Raji (cell line): ENCODE data around the gene COX7B2.

Experiments used
- POLR2A ChIP-seq: IDR thresholded peaks from 2 replicates; pipeline ENCODE4 v1.6.1; 2011; ENCODE audit warnings: low read depth, low read length, control low read depth; ENCODE audit not compliant: insufficient read depth

COX7B2 gene, protein sequence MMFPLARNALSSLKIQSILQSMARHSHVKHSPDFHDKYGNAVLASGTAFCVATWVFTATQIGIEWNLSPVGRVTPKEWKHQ

DNA sequence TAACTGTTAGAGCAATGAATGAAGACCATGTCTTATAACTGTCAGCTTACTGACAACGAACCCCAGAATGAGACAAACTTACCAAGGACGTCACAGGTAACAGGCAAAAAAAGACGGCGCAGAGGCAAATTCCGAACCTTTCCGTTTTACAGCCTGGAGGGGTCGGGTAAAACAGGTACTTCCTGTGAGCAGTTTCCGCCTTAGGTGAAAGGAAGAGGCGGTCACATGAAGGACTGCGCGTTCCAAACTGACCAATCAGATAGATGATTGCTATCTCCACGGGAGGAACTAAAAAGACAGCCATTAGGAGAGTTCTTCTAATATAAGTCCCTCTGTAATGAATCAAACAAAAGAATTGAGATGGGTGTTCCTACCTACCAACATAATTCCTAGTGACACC lies at the start of gene COX7B2:
TSS of gene COX7B2 (minus strand) at position 168 of the 400 bp plus-strand sequence. CDS start 174,053 bp downstream, outside the sequence.
- TF ChIP-seq POLR2A, result no peak

DNA sequence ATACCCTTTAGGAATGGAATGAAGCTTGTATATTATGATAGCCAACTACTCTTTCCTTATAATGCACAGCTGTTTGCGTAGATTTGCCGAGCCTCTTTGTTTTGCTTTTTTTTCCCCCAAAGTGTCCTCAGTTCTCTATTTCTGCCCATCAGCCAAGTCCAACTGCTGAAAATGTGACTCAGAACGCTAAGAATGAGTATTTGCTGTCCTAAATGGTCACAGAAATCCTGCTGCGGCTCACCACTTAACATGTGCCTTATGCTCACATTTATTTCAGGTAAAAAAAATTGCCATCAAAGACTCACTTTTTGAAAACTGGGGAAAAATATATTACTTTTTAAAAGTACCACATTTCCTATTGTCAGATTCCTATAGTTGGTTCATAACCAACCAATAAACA lies 47.4 kb upstream of the COX7B2 start:
- no peak for TF ChIP-seq POLR2A

DNA sequence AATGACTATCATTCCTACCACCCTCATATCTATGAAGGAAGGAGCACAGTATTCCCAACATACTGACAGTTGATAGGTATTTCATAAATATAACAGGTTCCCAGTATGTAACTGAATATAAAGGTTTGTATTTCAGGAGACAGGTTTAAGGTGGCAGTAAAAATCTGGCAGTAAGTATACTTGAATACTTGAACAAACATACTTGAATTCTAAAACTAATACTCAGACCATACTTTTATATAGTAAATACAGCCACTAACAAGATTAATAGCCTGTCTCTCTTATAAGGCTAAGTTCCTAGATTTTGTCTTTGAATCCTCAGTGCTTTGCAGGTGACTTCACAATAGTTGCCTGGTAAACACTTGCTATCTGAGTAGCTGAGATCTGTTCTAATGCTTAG lies 46.6 kb upstream of the COX7B2 start:
- TF ChIP-seq POLR2A, result no peak

DNA sequence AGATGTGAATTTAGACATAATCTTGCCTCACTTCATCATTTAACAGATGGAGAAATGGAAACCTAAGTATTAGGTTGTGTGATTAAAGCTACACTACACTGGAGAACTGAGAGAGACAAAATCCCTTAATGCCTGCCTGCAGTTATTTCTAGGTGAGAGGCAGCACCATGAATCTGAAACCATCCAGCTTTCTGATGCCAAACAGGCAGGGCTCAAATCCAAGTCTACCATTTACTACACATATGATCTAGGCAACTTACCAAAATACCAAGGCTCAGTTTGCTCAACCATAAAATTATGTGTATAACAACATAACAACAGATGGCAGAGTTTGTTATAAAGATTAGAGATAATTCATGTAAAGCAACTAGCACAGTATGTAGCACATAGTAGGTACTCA lies 45.6 kb upstream of the COX7B2 start:
- no peak for TF ChIP-seq POLR2A

DNA sequence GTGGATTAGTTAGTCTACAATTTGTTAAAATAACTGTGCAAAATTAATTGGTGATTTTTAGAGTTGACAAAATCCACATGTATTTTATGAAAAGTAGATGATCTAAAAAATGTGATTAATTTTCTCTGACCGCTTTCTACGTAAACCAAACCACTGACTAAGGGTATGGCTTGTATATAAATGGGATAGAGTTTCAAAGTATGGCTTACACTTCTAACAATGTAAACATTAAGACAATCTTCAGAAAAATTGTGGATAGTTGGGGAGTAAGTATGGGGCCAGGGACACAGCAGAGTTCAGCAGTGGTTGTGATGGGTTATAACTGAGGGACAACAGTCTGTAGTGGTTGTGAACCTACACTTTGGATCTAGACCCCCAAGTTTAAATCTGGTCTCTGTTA lies 44.5 kb upstream of the COX7B2 start:
- no peak for TF ChIP-seq POLR2A

DNA sequence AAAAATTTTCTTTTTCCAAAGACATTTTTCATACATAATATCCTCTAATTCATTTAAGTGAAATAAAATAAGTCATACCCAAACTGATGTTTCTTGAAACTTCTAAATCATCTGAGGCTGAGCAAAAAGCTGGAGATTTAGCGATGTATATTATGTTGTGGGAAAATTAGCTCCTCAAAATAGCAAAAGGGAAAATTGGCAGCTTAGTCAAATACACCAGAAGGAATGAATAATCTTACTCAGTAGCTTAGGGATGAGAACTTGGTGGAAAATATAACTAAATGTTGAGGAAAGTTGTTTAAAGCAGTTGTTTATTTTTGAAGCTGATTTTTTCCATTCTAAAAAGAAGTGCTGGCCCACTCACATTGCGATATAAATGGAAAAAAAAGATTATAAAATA lies 43.4 kb upstream of the COX7B2 start:
- no peak for TF ChIP-seq POLR2A

DNA sequence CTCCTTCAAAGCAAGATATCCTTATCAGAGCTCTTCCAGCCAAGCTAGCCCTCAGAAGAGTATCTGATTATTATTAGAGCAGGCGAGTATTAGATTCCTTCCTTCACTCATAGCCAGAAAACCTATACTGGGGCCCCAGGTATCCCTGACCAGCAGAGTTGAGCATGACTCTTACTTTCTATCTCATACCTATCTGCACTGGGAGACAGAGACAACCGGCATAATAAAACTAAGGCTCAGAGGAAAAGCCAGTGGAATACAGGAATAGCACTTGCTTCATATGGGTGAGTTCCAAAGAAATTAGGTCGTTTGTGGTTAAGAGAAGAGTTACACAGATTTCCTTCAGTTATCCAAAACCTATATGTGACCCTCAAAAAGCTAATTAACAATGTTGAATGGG lies 41.8 kb upstream of the COX7B2 start:
- TF ChIP-seq POLR2A, result no peak

DNA sequence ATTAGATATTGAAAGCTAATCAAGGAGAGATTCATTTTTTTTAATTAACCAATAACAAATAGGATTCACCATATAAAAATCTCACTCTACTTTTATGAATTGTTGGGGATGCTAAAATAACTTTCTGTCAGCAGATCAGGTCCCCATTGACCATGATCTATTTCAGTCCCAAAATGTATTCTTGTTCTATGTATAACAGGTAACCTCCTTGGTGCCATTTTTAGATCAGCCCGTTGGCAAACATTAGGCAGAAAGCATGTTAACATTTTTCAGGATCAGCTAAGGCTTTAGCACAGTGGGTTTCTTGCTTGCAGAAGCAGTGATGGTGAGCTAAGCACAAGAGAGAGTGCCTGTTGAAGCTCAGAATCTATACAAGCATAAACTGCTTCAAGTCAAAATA lies 40.8 kb upstream of the COX7B2 start:
- TF ChIP-seq POLR2A, result no peak

DNA sequence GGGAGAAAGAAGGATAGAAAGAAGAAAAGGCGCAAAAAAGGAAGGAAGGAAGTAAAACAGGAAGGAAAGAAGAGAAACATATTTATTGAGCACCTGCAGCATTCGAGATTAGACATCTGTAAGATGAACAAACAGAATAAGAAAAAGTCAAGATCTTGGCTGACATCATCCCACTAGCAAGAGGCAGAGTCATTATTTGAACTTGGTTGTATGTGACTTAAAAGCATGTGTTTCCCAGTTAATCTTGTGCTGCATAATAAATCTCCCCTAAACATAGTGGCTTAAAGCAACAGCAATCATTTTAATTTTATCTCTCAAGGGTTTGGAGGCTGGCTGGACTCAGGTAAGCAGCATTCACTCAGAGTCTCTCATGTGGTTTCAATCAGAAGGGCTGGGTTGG lies 38.5 kb upstream of the COX7B2 start:
- no peak for TF ChIP-seq POLR2A

DNA sequence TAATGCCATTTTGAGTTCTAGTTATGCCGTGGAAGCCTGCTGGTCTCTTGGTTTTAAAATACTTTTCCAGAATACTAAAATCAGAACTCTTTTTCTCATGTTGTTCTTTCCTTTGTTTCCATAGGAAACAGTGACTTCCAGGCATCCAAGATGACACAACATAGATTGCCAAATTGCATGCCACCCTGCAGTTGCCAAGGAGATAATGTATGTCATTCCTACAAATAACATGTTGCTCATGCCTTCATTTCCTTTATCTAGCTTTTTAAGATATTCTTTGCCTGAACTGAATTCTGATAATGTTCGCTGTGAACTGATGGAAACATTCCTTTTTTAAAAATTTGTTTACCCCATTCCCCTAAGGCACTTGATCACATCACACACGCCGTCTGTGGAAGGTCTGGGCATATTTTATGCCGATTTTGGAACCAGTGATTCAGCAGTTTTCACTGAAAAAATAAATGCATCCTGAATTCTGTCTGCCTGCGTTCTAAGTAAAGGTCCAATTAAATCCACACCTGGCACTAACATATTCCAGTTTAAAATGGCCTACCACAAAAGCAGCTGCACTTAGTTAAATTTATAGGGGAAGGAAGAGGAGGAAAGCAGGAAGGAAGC lies 38.0 kb upstream of the COX7B2 start:
- TF ChIP-seq POLR2A, result no peak

DNA sequence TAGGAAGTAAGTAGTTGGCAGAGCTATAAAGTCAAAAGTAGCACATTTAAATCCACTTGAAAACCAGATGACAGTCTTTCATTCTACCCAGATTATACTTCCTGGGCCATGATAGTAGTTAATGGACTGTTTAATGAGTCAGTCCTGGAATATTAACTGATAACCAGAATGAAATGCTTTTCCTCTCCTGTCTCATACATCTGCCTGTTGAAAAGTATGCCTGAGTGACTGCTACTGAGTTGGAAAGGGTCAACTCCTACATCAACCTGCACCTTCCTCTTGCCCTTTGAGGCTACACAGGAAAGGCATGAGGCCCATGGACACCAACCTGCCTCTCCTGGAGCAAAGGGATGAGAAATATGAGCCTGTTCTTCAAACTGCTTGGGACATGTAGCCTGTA lies 36.0 kb upstream of the COX7B2 start:
- no peak for TF ChIP-seq POLR2A

DNA sequence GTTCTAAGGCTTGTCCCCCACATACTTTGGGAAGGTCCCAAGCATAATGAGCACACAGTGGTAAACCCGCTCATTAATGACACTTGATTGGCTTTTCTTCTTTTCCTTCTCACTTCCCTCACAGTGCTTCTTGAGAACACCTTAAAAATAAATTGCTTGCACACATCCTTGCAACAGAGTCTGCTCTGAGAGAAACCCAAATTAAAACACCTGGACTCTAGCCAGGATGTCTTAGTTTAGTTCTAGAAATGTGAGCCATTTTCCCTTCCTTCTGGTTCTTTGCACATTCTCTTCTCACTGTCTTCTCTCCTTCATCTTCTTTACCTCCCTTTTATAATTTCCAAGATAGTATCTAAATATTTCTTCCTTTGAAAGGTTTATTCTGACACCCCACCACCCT lies 35.3 kb upstream of the COX7B2 start:
- TF ChIP-seq POLR2A, result no peak

DNA sequence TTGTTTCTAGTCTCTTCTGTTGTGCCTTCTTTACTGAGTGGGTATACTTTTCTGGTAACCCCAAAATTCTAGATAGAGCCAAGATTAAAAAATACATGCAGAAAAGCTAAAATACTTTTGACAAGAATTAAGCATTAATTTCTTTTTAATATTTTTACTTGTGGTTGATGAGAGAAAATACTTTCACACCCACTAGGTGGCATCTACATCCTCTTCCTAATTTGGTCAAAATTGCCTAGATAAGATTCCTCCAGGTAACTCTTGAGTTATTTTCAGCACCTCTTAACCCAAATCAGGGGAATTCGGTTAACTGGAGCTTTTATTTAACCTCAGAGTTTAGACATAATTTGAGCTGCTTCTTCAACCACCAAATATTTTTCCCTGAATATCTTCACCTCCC lies 28.4 kb upstream of the COX7B2 start:
- no peak for TF ChIP-seq POLR2A

DNA sequence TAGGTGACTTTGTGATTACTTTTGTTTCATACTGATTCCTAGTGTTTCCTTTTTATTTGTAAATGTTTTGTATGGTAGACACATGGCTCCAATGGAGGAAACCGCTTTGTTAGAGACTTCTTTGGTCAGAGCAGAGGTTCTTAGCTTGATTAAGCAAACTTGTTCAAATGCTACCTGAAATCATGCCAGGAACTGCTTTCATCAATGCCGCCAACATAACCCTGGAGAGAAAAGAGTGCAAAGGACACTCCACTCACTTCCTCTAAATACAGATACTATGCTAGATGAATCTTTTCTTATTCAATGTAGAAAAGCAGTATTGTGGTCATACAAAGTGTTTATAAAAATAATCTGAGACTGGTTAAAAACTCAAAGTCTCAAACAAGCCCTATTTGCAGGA lies 25.7 kb upstream of the COX7B2 start:
- no peak for TF ChIP-seq POLR2A

DNA sequence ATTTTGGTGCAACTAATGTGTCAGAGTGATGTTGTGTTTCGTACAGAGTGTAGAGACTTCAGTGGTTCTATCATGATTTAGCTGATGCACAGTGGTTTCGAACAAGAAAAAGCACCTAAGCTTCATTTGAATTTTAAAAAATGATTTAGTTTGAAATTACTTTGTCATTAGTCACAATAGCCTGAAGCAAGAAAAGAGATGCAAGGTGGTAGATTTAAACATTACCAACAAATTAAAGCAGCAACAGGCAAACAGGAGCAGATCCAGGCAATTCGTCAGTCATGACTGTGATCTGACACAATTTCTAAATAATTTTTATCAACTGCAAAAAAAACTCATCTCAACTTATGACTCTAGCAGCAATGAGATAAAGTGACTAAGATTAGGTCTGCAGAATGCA lies 24.6 kb upstream of the COX7B2 start:
- TF ChIP-seq POLR2A, result no peak

DNA sequence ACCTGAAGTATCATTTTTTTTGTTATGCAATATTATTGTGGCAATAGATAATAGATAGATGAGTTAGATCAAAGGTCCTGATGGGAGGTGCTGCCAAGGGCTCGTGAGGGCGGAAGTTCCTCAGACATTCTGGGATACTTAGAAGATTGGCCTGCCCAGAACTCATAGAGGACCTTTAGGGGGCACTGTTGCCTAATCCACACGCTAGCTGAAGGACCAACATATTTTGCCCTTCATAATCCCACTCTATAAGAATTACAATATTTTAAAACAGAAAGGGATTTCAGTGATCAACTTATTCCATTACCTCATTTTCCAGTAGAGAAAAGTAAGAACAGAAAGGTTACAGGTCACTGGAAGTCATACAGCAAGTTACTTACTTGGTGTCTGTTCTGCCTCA lies 22.9 kb upstream of the COX7B2 start:
- no peak for TF ChIP-seq POLR2A

DNA sequence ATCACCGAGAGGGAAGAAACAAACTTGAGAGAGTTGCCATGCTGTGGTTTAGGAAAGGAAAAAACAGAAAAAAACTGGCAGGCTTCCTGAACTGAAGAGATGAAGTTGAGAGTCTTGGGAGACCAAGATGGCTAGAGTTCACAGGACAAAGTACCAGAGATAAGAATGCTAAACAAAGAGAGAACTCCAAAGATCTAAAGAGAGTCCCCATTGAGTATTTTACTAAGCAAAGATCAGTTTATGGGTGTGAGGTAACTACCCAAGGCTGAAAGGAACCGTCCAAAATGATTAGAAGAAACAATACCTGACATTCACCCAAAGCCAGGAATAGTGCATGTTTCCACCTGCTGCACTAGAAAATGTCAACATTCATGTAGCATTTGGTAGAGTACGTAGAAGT lies 21.8 kb upstream of the COX7B2 start:
- TF ChIP-seq POLR2A, result no peak

DNA sequence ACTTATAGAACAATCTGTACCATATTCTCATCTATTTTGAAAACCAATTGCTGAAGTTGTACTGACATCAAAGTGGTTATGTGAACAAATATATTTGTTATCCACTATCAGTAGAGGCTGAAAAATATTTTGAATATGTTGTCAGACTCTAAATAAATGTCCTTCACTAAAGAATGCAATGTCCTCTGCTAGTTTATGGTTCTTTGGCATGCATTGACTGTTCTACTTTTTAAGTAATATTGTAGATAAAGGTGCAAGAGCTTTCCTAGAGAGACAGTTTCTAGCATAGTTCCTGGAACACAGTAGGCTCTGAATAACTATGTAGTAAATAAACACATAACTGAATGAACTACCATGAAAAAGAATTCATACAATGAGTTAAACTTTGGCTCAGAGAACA lies 18.2 kb upstream of the COX7B2 start:
- TF ChIP-seq POLR2A, result no peak

DNA sequence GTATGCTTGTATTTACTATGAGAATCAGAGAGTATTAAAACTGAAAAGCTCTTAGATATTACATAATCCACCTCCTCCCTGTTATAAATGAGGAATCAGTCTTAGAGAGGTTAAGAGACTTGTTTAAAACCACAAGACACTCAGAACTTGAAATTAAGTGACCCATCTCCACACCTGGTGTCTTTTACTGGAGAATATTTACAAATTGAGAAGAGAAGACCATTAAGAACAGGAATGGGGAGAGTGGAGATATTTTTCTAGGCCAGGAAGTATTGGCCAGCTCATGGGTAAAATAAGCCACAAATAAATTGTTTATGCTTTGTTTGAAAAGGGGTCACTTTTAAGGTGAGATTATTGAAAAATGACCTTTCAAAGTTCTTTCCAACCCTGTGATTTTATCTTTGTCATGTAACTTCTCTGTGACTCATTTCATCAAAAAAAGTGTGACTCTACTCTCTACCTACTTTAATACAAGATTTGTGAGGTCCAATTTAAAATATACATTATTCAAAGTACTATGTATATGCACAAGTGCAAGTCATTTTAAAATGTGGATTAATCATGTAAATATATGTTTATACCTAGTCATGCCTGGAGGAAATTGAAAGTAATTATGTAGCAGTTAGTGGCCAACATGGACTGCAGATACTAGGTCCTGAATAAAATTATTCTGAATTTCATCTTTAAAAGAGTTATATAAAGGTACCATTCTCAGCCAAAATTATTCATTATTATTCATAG lies 15.9 kb upstream of the COX7B2 start:
- TF ChIP-seq POLR2A, result no peak
